Measurements from ENCODE around the gene NDOR1. TPM values are rescaled to one million over a fixed set of nuclear protein-coding genes. Genes with fewer than 3 reads are reported as not detected.

NDOR1 gene
- total RNA-seq, 6 donors from 2014 or later = 7.7 to 54.5 (median 18.5) TPM

GRCh38 chr9:137217276-137218211 is 12.0 kb downstream of the NDOR1 start:
- H3K27me3 ChIP-seq = peaks cover 0 to 4% (median 0%) of the 10 kb centered on the region in 4 donors
- peak overlapping the region; percentile 52 to 74 (median 62) for H3K27ac ChIP-seq
- TF ChIP-seq EP300 (IDR thresholded peaks at IDR 0.05) = no peak
- peak; percentile 9 to 43 for TF ChIP-seq POLR2AphosphoS5 (IDR thresholded peaks at IDR 0.05)
- no peak for TF ChIP-seq CTCF (IDR thresholded peaks at IDR 0.05)
- peak in 1 of 4 donors; percentile 48 for TF ChIP-seq POLR2A (IDR thresholded peaks at IDR 0.05)
- peak overlapping the region in 3 of 4 donors; percentile 24 to 43 (median 31) for H3K4me3 ChIP-seq
- DNase-seq (peak; percentile 83 to 92), ATAC-seq (ENCODE audit: low FRiP score in 2 of 2) (peak; percentile 70 to 73)
- H3K36me3 ChIP-seq = peaks cover 0 to 28% (median 11%) of the 10 kb centered on the region in 4 donors
- WGBS, 2 donors = 63% methylated on average over 33 of the region's 36 CpGs; no CpG with 5 or more reads in 1 of the 2 donors
- peaks cover 28 to 40% (median 32%) of the 10 kb centered on the region in 4 donors for H3K4me1 ChIP-seq
- no peaks in the 10 kb centered on the region for H3K9me3 ChIP-seq

GRCh38 chr9:137218212-137218753 is 12.8 kb downstream of the NDOR1 start:
- DNase-seq (peak in 1 of 2 donors; percentile 83), ATAC-seq (ENCODE audit: low FRiP score in 2 of 2) (no peak)
- H3K4me3 ChIP-seq = peak overlapping the region in 2 of 4 donors; percentile 31 to 43

GRCh38 chr9:137218754-137219271 is 13.3 kb downstream of the NDOR1 start:
- peak overlapping the region; percentile 36 to 74 (median 59) for H3K27ac ChIP-seq
- TF ChIP-seq POLR2AphosphoS5 (IDR thresholded peaks at IDR 0.05) (no peak), POLR2A (IDR thresholded peaks at IDR 0.05) (no peak), CTCF (IDR thresholded peaks at IDR 0.05) (no peak), EP300 (IDR thresholded peaks at IDR 0.05) (no peak)
- no peak overlapping the region for H3K4me3 ChIP-seq
- WGBS, 2 donors = 45 to 60% methylated on average over 7 to 10 of the region's 12 CpGs
- peaks cover 33 to 49% (median 39%) of the 10 kb centered on the region in 4 donors for H3K4me1 ChIP-seq
- H3K9me3 ChIP-seq = no peaks in the 10 kb centered on the region
- peaks cover 0 to 4% (median 0%) of the 10 kb centered on the region in 4 donors for H3K27me3 ChIP-seq
- no peak for ATAC-seq (ENCODE audit: low FRiP score in 2 of 2)
- H3K36me3 ChIP-seq = peaks cover 0 to 26% (median 10%) of the 10 kb centered on the region in 4 donors
- peak; percentile 72 to 73 for DNase-seq

More at GRCh38 chr9:137218212-137218753, 12.8 kb downstream of the NDOR1 start:
- Histone ChIP-seq H3K4me1 (peaks cover 33 to 47% (median 38%) of the 10 kb centered on the region in 4 donors), H3K27ac (peak overlapping the region; percentile 36 to 74 (median 59)), H3K9me3 (no peaks in the 10 kb centered on the region), H3K27me3 (peaks cover 0 to 4% (median 0%) of the 10 kb centered on the region in 4 donors), H3K36me3 (peaks cover 0 to 28% (median 11%) of the 10 kb centered on the region in 4 donors)
- TF ChIP-seq CTCF (IDR thresholded peaks at IDR 0.05) (no peak), POLR2A (IDR thresholded peaks at IDR 0.05) (no peak), EP300 (IDR thresholded peaks at IDR 0.05) (no peak), POLR2AphosphoS5 (IDR thresholded peaks at IDR 0.05) (no peak)
- 97% methylated on average over 17 of the region's 30 CpGs; no CpG with 5 or more reads in 1 of the 2 donors for WGBS, 2 donors

- H3K4me3 ChIP-seq = no peak overlapping the region
- peaks cover 41 to 59% (median 48%) of the 10 kb centered on the region in 4 donors for H3K4me1 ChIP-seq
- peaks cover 0 to 4% (median 0%) of the 10 kb centered on the region in 4 donors for H3K27me3 ChIP-seq
- TF ChIP-seq POLR2A (IDR thresholded peaks at IDR 0.05) (no peak), POLR2AphosphoS5 (IDR thresholded peaks at IDR 0.05) (no peak), CTCF (IDR thresholded peaks at IDR 0.05) (no peak), EP300 (IDR thresholded peaks at IDR 0.05) (no peak)
- H3K27ac ChIP-seq = no peak overlapping the region
- ATAC-seq (ENCODE audit: low FRiP score in 2 of 2) (no peak), DNase-seq (peak in 1 of 2 donors; percentile 69)
- H3K9me3 ChIP-seq = no peaks in the 10 kb centered on the region
- H3K36me3 ChIP-seq = peaks cover 0 to 16% (median 6%) of the 10 kb centered on the region in 4 donors
- 90 to 100% methylated on average over 3 to 6 of the region's 10 CpGs for WGBS, 2 donors
These were observed 14.3 kb downstream of the NDOR1 start for GRCh38 chr9:137219757-137220316.
